GM21515 (cell line): ENCODE measurements around the gene PPIH.
"Not testable (repeated sequence)": the region's sequence is repeated elsewhere in the genome, so short reads cannot be mapped to it uniquely, and the experiment has no call there.

Source experiments
- ATAC-seq: cut with Tn5 transposase; IDR thresholded peaks from one replicate; pipeline ENCODE4 v1.9.1; 2021; ENCODE audit not compliant: unreplicated experiment

PPIH gene

GRCh38 chr1:42657981-42658876, at the start of gene PPIH:
Gene PPIH, plus strand, starts transcription at chr1:42658423. Its CDS starts 24 bp downstream, at chr1:42658447.
- peak; percentile 96 for ATAC-seq

GRCh38 chr1:42613803-42614131, 44.5 kb upstream of the PPIH start:
- no peak for ATAC-seq

DNA sequence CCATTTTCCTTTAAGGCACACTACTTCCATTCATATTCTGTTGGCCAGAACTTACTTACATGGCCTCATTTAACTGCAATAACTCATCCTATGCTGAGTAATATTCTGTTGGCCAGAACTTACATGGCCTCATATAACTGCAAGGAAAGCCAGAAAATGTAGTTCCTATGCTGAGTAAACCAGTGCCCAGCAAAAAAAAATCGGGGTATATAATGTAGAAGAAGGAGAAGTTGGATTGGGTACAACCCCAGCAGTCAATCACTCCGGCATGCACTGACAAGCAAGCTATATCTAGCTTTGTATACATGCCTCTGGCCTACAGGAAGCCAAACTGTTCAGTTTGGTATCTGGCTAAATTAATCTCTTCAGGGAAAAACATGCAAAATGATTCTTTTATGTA, 39.4 kb upstream of the PPIH start:
- no peak for ATAC-seq

- no peak for ATAC-seq
Observed at GRCh38 chr1:42620307-42620706, 37.9 kb upstream of the PPIH start.

DNA sequence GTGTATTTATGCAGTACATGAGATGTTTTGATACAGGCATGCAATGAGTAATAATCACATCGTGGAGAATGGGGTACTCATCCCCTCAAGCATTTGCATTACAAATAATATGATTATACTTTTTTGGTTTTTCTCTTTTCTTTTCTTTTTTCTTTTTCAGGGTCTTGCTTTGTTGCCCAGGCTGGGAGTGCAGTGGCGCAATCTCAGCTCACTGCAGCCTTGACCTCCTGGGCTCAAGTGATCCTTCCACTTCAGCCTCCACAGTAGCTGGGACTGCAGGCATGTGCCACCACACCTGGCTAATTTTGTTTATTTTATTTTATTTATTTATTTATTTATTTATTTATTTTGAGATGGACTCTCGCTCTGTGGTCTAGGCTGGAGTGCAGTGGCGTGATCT, 37.0 kb upstream of the PPIH start:
- ATAC-seq, result not testable (repeated sequence)

DNA sequence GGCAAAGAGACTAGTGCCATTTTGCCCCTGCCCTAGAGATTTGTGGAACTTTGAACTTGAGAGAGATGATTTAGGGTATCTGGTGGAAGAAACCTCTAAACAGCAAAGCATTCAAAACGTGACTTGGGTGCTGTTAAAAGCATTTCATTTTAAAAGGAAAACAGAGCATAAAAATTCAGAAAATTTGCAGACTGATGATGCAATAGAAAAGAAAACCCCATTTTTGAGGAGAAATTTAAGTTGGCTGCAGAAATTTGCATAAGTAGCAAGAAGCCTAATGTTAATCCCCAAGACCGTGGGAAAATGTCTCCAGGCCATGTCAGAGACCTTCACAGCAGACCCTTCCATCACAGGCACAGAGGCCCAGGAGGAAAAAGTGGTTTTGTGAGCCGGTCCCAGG, 31.0 kb upstream of the PPIH start:
- not testable (repeated sequence) for ATAC-seq

GRCh38 chr1:42639116-42639515, 19.1 kb upstream of the PPIH start:
- ATAC-seq, result no peak

DNA sequence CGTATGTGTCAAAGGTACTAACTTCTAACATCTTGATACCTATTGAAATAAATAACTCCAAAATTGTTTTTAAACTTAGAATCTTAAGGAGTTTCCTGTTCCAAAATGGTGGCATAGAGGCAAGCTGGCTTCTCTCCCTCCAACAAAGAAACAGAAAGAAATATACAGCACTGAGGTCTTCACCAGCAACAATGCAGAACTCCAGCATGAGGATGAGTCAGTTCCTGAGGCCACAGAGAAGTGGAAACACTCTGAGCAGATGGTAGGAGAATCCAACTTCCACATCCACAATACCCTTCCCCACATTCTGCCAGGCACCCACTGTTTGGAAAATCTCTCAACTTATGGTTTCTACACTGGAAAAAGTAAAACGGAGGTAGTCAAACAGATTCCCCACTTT, 12.2 kb upstream of the PPIH start:
- no peak for ATAC-seq

DNA sequence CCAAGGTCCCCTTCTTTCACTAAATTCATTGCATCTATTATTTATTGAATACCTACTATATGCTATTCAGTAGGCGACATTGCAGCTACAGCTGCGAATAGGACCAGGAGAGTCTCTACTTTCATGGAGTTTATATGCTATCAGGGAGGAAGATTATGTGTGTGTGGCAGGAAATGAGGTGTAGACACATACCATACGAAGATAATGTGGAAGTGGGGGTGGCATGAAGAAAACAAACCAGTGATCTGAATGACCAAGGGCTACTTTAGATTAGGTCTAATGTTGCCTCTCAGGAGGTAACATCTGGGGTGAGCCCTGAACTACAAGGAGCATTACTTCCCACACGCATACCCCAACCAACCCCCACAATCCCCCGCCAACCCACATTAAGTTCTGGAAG, 1.0 kb upstream of the PPIH start:
- ATAC-seq, result no peak

DNA sequence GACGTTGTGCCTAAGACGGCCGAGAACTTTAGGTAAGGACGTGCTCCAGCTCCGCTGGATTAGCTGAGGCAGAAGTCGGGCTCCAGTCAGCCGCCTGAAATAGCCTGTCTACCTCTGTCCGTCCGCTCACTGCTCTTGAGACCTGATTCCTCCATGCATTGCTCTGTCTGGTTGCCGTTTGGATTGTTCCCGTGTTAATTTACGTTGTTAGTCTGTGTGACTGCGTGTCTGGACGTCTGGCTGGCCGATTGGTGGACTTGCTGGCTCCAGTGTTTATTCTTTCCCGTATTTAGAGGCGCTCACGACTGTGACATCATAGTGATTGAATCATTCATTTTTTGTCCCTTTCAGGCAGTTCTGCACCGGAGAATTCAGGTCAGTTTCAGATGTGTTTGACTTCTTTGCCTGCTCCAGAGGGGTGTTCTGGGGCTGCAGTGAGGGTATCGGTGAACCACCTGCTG, 684 bp downstream of the PPIH start:
- no peak for ATAC-seq

DNA sequence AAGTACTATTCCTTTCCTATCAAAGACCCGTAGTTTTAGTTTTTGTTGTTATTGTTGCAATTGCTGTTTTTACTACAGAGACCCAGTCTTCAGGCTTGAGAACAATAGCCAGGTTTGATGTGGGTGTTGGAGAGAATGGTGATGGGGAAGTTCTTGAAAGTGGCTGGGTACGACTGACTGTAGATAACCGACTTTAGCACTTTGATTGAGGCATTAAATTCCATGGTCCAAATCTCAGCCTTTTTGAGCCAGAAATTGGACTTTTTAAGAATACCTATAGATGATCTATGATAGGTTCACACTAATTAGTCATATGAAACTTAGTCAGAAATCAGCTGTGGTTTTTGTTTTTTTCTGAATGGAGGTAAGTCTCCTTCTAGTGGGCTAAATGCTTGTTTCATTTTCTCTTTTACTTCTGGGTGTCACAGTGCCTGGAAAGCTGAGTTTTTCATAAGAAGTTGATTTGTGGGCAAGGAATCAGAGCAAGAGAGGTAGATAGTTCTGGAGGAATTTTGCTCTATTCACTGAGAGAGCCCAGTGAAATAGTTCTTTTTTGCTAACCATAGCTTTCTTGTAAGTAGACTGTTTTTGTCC, 2.8 kb downstream of the PPIH start:
- no peak for ATAC-seq

GRCh38 chr1:42669936-42670335, 11.7 kb downstream of the PPIH start:
- no peak for ATAC-seq

- no peak for ATAC-seq
Observed at GRCh38 chr1:42670425-42670824, 12.2 kb downstream of the PPIH start.

DNA sequence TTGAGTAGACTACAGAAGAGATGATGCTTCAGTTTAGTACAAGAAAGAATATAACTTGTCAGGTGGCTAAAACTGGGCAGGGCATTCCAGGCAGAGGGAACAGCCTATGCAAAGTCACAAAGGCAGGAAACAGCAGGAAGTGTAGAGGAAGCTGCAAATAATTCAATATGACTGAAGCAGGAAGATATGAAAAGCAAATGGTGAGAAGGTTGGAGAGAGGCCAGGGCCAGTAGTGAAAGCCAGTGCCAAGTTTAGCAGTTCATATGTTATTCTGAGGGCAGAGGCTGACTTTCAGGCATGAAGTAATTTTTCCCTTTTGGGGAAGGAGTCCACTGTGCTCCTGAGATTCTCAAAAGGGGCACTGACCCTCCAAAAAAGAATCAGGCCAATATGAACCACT, 16.0 kb downstream of the PPIH start:
- ATAC-seq, result no peak

GRCh38 chr1:42674682-42675081, 16.5 kb downstream of the PPIH start:
- no peak for ATAC-seq

DNA sequence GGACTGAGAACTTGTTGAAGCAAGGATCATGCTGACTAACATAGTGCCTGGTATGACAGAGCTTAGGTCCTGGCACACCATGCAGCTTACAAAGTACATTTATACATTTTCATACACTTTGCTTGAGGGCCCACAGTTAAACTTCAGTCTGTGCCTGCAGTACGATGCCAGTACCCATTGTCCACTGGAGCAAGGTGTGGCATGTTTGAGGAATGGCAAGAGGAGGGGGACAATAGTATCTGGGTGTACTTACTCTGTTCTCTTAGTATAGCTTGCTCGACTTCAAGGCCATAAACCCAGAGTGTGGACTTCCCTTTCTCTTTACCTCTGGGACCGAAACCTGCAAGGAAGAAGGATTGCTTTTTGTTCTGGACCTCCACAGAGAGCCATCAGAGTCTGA, 17.2 kb downstream of the PPIH start:
- no peak for ATAC-seq

- no peak for ATAC-seq
Observed at GRCh38 chr1:42676534-42677087, 18.4 kb downstream of the PPIH start.

- no peak for ATAC-seq
Observed at GRCh38 chr1:42679364-42679983, 21.3 kb downstream of the PPIH start.

DNA sequence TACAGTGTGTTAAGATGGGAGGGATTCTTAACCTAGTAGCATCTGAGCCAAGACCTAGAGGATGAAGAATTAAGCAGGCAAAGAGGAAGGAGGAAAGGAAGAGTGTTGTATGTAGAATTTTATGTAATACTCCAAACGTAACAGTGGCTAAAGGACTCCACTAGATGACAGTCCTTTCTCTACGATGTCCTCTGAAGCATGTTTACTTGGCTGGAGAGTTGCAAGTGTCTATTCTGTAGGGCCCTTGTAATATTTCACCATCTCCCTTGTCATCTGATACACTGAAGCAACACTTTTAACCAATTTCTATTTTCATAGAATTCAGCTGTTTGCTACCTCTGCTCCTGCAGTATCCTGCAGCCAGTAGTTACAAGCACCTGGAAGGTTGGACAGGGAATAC, 21.8 kb downstream of the PPIH start:
- ATAC-seq, result no peak

GRCh38 chr1:42680921-42681683, 22.9 kb downstream of the PPIH start:
- ATAC-seq, result no peak
